ENCODE measurements around the gene HOXA3.

- no peak for TF ChIP-seq CEBPB (IDR thresholded peaks at IDR 0.05; ENCODE audit: low read depth)
- TF ChIP-seq CTCF (IDR thresholded peaks at IDR 0.05 in 2 of 3, conservative IDR thresholded peaks at IDR 0.05 in 1 of 3; ENCODE audit: borderline replicate concordance in 1 of 3, insufficient read depth in 1 of 3, low read depth in 2 of 3, low read length in 2 of 3), result no peak
- TF ChIP-seq POLR2AphosphoS5 (IDR thresholded peaks at IDR 0.05; ENCODE audit: low read depth, low read length), result no peak
- TF ChIP-seq YY1 (IDR thresholded peaks at IDR 0.05; ENCODE audit: extremely low read depth, insufficient replicate concordance, low read depth, low read length), result no peak
- no peak for TF ChIP-seq MAX (IDR thresholded peaks at IDR 0.05)
- no peak for TF ChIP-seq POLR2A (IDR thresholded peaks at IDR 0.05; ENCODE audit: borderline replicate concordance, extremely low read depth, insufficient read depth, insufficient read length)
These were observed 7.6 kb downstream of the HOXA3 start for GRCh38 chr7:27144781-27145164.

Data from HCT116 (cell line).